Iris pigment epithelial cell (primary cell): ENCODE data around the gene SPIRE2.
"Not testable (repeated sequence)": the region's sequence is repeated elsewhere in the genome, so short reads cannot be mapped to it uniquely, and the experiment has no call there.

Source experiments
- DNase-seq: peaks from one replicate; pipeline ENCODE4 v3.0.0-alpha.2; 2011; ENCODE audit warnings: low read depth

Gene SPIRE2

GRCh38 chr16:89828199-89828869, at the start of gene SPIRE2:
SPIRE2 (plus strand) TSS chr16:89828475; CDS start chr16:89828551, 76 bp downstream.
- DNase-seq = peak; percentile 73

GRCh38 chr16:89779231-89779908, 48.9 kb upstream of the SPIRE2 start:
- no peak for DNase-seq

- no peak for DNase-seq
Measured at GRCh38 chr16:89779909-89780305, 48.4 kb upstream of the SPIRE2 start.

- DNase-seq = no peak
Measured at GRCh38 chr16:89782489-89782888, 45.8 kb upstream of the SPIRE2 start.

- not testable (repeated sequence) for DNase-seq
Measured at GRCh38 chr16:89783952-89784351, 44.3 kb upstream of the SPIRE2 start.

GRCh38 chr16:89784406-89784805, 43.9 kb upstream of the SPIRE2 start:
- DNase-seq = no peak

GRCh38 chr16:89785523-89786155, 42.6 kb upstream of the SPIRE2 start:
- DNase-seq = no peak

GRCh38 chr16:89786474-89787364, 41.6 kb upstream of the SPIRE2 start:
- DNase-seq = no peak

- no peak for DNase-seq
Measured at GRCh38 chr16:89787365-89787805, 40.9 kb upstream of the SPIRE2 start.

- no peak for DNase-seq
Measured at GRCh38 chr16:89791278-89791995, 36.8 kb upstream of the SPIRE2 start.

GRCh38 chr16:89793092-89793491, 35.2 kb upstream of the SPIRE2 start:
- DNase-seq = peak; percentile 18

GRCh38 chr16:89793955-89794354, 34.3 kb upstream of the SPIRE2 start:
- no peak for DNase-seq

- DNase-seq = no peak
Measured at GRCh38 chr16:89795676-89796075, 32.6 kb upstream of the SPIRE2 start.

- DNase-seq = no peak
Measured at GRCh38 chr16:89796104-89796503, 32.2 kb upstream of the SPIRE2 start.

- no peak for DNase-seq
Measured at GRCh38 chr16:89798126-89798525, 30.1 kb upstream of the SPIRE2 start.

GRCh38 chr16:89798832-89799370, 29.4 kb upstream of the SPIRE2 start:
- no peak for DNase-seq

- peak; percentile 38 for DNase-seq
Measured at GRCh38 chr16:89801800-89802199, 26.5 kb upstream of the SPIRE2 start.

GRCh38 chr16:89805136-89805905, 23.0 kb upstream of the SPIRE2 start:
- peak; percentile 52 for DNase-seq

- DNase-seq = not testable (repeated sequence)
Measured at GRCh38 chr16:89806589-89807193, 21.6 kb upstream of the SPIRE2 start.

GRCh38 chr16:89808475-89808874, 19.8 kb upstream of the SPIRE2 start:
- DNase-seq = no peak
